HG03064 (cell line): ENCODE measurements around the gene TRIP13.
"Not testable (repeated sequence)": the region's sequence is repeated elsewhere in the genome, so short reads cannot be mapped to it uniquely, and the experiment has no call there.

Source experiments
- ATAC-seq: cut with Tn5 transposase; IDR thresholded peaks from one replicate; pipeline ENCODE4 v1.9.1; 2021; ENCODE audit warnings: low read depth; ENCODE audit not compliant: unreplicated experiment

TRIP13 gene

DNA sequence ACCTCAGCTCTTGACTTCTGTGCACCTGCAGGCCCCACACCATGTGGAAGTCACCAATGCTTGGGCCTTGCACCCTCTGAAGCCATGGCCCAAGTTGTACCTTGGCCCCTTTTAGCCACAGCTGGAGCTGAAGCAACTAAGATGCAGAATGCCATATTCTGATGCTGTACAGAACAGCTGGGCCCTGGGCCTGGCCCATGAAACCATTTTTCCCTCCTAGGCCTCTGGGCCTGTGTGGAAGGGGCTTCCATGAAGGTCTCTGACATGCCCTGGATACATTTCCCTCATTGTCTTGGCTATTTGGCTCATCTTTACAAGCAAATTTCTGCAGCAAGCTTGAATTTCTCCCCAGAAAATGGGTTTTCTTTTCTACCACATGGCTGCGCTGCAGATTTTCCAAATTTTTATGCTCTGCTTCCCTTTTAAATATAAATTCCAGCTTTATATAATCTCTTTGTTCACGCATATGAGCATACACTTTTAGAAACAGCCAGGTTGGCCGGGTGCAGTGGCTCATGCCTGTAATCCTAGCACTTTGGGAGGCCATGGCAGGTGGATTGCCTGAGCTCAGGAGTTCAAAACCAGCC, 41.8 kb downstream of the TRIP13 start:
- not testable (repeated sequence) for ATAC-seq

DNA sequence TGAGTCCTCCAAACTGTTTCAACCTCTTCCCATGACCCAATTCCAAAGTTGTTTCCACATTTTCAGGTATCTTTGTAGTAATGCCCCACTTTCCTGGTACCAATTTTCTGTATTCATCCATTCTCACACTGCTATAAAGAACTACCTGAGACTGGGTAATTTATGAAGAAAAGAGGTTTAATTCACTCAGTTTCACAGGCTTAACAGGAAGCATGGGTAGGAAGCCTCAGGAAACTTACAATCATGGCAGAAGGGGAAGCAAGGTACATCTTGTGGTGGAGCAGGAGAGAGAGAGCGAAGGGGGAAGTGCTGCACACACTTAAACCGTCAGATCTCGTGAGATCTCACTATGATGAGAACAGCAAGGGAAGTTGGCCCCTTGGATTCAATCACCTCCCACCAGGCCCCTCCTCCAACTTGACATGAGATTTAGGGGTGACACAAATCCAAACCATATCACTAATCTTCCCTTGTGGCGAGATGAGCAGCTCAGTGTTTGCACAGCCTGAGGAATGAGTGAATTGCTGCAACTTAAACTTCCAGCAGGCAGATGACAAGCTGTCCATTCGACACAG, 42.9 kb downstream of the TRIP13 start:
- ATAC-seq: no peak

DNA sequence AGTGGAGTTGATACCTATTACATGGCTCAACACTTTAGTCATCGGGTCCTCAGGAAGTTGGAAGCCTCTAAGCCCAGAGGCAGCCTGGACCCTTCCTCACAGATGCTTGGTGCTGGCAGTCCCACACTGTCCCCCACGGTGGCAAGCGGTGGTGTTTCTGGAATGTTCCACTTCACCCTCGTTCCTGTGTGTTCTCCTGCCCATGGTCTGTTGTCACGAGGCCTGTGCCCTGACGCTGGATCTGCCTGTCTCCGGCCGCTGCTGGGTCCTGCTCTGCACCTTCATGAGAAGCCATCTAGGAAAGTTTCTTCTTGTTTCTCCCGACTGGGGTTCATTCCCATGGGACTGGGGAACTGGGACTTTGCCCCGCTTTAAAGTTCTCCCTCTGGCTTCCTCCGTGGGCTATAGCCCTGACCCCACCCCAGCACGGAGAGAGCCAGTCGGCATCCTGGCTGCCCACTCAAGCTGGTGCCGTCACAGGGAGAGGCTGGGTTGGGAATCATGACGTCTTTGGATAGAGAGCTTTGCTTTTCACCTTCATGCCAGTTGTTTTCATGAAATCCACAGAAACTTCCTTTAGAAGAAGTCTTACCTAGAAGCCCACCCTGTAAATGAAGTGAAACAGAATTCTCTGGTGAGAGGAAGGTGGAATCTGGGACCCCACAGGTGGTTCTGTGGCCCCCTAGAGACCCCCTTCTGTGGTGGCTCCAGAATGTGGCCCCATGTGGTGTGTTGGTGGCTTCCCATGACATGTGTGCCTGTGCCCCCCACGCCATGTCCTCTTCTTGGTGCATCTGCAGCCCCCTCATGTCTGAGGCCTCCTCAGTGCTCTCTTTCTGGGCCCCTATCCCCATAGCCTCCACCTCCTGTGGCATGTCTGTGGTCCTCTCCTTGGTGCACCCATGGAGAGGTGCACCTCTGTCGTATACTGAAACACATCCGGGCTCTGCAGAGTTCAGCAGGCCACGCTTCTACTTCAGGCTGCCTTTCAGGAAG, 43.8 kb downstream of the TRIP13 start:
- no peak for ATAC-seq

DNA sequence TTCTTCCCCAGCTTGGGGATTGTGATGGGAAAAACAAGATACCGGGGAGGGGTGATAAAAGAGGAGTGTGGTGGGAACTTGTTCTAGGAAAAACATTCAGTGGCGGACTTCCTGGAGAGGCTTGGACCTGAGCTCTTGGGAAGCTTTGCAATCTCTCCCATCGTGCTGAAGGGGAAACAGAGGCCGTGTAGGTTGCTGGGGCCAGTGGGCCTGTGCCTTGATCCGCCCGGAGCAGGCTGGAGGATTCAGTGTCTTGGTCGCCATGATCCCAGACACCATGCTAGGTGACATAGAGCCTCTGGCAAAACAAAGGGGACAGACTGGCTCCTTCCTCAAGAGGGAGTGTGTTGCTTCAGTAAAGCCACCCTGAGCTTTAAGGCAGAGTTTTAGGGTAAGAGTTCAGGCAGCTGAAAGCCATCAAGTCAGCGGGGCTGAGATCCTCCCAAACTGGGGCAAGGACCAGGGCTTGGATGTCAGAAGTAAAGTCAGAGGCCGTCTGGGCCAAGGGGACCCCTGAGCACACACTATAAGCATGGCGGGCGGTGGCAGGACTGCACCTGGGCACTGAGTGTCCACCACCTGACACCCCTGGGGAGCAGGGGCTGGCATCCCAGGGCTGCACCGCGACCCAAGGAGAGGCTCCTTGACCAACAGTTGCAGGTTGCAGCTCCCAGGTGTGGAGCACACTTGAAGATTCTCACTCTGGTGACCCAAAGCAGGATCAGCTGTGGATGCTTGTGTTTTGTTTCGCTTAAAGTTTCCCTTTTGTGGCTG, 44.7 kb downstream of the TRIP13 start:
- no peak for ATAC-seq

DNA sequence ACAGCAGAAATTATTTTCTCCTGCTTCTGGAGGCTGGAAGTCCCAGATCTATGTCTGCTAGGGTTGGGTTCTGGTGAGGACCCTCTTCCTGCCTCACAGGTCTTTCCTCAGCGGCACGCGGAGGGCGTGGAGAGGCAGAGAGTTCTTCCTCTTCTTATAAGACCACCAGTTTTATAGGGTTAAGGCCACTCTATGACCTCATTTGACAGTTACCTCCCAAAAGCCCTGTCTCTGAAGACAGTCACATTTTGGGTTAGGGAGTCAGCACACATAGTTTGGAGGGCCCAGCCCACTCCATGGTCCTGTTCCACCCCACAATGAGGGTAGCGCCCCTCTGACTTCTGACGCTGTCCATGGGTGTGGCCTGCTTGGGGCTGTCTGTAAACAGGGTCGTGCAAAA, 46.7 kb downstream of the TRIP13 start:
- ATAC-seq: no peak

DNA sequence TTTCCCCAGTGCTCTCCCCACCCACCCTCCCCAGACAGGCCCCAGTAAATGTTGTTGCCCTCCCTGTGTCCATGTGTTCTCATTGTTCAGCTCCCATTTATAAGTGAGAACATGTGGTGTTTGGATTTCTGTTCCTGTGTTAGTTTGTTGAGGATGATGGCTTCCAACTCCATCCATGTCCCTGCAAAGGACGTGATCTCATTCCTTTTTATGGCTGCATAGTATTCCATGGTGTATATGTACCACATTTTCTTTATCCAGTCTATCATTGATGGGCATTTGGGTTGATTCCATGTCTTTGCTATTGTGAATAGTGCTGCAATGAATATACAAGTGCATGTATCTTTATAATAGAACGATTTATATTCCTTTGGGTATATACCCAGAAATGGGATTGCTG, 48.1 kb downstream of the TRIP13 start:
- not testable (repeated sequence) for ATAC-seq

DNA sequence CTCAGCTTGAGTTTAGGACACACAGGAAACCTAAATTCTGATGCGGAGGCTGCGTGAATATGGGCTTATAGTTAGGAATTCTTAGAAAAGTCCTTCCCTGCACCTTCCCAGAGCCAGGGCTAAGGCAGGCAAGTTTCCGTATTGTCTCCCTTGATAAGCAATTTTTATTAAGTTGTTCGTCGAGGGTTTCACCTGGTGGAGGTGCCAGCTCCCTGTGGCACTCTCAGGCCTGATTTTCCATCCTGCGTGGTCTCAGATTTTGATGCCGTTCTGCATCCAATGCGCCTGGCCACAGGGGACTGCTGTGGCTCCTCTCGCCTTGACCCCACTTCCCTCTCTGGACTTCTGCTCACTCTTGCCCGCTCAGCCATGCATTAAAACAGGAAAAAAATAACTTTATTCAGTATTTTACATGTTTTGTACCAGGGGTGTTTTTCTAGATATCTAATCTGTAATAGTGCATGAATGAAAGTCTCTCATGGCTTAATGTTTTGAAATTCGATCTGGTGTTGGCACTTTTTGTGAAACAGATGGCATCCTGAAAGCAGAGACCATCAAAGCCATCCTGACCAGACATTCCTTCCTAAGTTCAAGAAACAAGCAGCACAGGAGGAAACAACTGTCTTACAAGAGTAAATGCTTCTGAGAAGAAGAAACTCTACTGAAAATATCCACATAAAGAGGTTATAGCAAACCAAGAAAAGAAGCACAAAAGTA, 50.7 kb downstream of the TRIP13 start:
- no peak for ATAC-seq

DNA sequence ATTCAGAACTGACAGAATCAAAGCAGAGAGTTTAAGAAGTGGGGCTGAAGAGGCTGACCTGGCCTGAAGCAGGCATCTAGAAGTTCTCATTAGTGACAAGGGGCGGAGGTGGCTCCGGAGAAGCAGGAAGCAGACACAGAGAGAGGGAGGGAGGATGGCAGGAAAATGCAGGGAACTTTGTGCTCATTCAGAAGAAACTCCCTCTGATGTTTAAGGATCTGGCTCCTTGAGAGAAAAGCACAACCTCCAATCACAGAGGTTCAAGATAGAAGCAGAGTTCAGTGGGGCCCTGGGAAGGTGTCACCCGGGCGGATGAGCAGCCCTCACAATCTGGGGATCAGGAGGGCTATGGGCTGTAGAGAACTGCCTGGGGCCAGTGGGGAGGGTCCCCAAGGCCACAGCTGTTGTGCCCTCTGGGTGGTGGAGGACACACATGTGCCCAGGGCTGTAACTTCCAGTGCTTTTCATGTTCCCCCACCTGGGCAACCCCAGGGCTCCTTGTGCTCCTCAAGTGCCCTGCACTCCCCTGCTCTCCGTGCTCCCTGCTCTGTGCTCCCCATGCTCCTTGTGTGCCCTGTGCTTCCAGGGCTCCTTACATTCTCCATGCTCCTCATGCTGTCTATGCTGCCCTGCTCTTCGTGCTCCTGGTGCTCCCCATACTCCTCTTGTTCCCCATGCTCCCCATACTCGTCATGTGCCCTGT, 51.4 kb downstream of the TRIP13 start:
- no peak for ATAC-seq

DNA sequence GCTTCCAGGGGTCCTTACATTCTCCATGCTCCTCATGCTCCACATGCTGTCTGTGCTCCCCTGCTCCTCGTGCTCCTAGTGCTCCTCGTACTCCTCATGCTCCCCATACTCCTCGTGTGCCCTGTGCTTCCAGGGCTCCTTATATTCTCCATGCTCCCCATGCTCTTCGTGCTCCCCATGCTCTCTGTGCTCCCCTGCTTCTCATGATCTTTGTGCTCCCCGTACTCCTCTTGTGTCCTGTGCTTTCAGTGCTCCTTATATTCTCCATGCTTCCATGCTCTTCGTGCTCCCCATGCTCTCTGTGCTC, 51.9 kb downstream of the TRIP13 start:
- no peak for ATAC-seq

DNA sequence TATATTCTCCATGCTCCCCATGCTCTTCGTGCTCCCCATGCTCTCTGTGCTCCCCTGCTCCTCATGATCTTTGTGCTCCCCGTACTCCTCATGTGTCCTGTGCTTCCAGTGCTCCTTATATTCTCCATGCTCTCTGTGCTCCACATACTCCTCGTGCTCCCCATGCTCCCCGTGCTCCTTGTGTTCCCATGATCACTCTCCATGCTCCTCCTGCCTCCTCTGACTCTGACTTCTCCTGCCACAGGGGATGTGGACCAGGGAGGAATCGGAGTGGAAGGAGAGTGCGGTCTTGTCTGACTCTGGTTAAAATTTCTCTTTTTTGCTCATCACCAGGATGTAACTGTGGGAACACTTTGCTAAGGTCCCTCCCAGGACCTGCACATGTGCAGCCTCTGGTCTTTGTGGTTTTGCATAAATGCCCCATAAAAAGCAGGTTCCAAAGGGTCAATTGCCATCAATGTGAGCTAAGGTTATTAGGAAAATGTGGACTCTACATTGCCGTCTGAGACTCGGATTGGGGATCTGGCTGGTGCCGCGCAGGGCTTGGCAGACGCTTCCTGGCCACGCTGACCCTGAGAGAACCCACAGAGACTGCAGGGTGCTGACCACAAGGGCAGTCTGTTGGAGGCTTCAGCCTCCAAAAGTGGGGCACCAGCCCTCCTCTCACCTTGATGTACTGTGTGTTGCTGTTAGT, 52.5 kb downstream of the TRIP13 start:
- ATAC-seq: no peak

DNA sequence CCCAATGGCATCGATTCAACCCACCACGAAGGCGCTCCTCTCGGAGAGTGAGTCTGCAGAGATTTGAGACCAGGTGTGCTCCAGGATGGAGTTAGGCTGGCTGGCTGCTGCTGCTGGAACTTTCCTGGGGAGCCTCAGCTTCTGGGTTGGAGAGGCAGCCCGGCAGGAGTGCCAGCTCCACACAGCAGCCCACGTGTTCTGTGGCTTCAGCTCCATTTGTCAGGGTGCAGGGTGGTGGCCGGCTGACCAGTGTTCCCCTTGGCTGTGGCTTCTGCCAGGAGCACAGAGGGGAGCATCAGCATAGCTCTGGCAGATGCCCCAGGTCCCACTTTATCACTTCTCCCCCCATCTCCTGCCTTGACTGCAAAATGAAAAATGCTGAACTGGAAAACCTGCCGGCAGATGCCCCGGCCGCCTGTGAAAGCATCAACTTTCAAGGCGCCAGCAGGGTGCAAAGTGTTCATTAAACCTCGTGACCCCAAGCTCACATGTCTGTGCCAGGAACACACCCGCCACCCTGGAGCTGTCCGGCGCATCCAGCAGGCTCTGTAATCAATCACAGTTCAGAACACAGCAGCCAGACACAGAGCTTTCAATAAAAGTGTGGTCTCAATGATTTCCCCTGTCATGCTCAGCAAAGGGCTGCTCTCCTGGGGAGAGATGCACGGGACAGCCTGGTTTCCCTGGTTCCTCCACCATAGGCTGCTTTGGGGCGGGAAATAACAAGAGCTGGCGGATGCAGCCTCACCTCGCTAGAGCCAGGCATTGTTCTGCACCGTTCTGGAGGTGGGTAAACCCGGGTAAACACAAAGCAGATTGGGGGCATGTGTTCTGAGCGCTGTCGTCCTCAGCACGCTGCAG, 53.2 kb downstream of the TRIP13 start:
- no peak for ATAC-seq

DNA sequence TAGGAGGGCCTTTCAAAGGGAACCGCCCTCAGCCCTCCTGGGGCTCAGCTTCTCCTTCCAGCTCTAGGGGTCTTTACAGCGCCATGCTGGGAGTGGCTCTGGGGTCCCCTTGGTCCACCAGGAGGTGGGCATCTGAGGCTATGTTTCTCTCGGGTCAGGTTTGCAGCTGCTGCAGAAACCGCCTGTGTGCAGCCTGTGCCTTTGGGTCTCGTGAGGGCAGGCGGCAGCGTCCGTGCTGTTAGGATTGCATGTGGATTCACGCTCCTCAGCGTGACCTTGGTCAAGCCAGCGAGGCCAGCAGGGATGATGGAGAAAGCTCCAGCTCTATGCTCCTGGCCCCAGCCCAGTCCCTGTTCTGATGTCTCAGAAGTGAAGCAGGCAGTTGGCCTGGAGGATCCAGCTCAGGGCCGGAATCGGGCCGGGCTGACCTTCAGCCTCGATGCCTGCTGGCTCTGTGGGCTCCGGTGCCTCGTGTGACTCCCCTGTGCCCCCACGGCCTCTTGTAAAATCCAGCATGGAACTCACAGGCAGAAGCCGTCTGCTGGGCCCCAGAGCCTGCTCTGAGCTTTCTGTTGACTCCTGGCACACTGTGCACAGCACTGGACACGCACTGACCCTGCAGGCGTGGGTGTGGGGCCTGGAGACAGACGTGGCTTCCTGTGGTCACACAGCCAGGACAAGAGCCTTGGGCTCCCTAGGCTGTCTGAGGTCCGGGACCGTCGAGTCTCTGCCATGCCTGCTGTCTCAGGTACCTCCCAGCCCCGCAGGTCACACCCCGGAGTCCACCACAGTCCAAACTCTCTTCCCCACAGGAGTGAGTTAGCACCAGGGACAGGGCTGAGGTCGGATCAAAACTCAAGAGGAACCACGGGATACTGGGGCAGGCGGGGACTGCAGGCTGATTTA, 54.3 kb downstream of the TRIP13 start:
- ATAC-seq: no peak

DNA sequence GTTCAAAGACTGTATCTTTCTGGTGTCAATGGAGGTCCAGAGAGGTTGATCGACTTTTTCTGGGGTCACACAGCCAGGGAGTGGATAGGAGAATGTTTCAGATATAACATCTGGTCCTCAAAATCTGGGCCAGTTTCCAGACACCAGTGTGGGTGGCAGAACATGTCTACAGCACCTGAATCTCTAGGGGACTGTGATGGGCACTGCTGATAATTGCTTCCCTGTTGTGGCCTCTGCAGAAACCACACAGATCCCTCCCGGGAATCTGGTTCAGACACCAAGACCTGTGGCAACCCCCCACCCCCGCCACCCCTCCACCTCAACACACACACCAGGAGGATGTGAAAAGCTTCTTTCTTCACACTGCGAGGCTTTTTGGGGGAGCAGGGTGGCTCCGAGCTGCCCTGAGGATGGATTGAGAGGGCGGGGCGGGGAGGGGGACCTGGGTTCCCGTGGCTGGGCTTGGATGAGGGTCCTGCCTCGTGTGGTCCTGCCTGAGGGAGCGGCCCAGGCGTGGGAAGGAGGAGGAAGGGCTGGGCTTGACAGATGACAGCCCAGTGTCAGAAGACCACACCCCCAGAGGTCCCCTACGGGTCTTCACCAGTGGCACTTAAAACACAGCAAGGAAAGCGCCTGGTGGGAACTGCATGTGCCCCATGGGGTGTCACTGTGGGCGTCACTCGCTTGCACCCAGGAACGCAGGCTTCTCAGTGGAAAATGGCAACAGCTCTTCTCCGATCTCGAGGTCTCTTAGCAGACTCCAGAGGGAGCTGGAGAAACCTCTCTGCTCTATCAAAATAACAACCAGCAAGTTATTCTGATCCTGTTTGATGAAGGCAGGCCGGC, 55.2 kb downstream of the TRIP13 start:
- no peak for ATAC-seq

DNA sequence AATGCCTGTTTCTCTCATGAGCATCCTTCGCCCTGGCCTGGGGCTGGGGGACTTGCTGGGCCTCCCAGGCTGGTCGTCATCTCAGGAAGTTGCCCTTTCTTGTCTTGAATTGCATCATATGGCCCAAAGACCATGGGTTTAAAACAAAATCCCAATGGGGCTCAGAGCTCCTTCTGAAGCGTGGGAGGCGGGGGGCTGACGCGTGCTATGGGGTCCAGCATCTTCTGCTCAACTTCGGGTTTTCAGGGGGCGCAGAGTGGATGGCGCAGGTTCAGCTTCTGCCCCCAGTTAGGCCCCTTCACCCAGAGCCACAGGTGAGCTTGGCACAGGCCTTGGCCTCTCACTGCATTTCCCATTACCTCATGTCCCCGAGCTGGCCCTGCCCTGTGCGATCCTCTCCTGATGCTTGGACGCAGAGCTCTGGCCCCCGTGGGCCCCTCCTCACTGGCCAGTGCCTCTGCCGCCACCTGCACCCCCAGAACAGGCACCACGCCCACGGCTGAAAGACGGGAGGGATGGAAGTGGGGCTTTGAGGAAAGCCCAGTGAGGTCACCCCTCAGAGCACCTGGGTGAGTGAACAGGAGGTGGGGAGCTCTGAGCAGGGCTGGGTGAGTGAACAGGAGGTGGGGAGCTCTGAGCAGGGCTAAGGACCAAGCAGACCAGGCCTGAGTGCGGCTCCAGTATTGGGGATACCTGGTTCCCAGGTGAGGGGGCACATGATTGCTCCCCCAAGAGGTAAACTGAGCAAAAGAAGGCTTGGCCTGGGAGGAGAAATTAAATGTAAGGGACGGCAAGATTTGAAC, 56.0 kb downstream of the TRIP13 start:
- ATAC-seq: no peak

DNA sequence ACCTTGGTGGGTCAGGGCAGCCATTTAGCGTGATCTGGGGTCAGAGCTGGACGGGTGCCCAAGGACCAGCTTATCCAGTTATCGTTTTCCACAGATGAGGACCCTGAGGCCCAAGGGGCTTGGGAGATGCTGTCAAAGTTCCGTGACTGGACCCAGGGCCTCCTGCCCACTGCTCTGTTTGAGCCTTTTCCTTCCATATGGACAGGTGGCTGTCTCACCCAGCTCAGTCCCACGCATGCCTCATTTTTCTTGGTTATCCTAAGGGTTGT, 56.5 kb downstream of the TRIP13 start:
- ATAC-seq: no peak
